Medulla oblongata (tissue), 1 donor: Measurements from ENCODE around the gene RPS6KA3.
A peak's percentile ranks its signal among the peaks of the same experiment; 100 is the strongest.
"Not testable (repeated sequence)": the region's sequence is repeated elsewhere in the genome, so short reads cannot be mapped to it uniquely, and the experiment has no call there.

Experiments
- DNase-seq: peaks from one replicate; pipeline ENCODE4 v3.0.0-alpha.2; 2015; ENCODE audit errors: extremely low spot score

RPS6KA3 gene

DNA sequence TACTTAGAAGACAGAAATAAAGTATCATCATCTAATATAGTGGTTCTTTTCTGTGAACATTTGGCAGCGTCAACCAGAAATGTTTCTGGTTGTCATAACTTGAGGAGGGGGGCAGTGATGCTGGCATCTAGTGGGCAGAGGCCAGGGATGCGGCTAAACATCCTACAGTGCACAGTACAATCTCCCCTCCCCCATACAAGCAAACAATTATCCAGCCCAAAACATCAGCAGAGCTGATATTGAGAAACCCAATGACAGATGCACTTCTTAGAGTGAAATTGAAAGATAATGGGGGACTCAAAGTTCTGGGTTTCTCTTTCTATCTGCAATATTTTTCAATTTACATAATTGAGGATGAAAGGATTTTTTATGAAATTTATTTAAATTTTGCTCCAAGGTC lies 123.1 kb downstream of the RPS6KA3 start:
- DNase-seq = no peak

DNA sequence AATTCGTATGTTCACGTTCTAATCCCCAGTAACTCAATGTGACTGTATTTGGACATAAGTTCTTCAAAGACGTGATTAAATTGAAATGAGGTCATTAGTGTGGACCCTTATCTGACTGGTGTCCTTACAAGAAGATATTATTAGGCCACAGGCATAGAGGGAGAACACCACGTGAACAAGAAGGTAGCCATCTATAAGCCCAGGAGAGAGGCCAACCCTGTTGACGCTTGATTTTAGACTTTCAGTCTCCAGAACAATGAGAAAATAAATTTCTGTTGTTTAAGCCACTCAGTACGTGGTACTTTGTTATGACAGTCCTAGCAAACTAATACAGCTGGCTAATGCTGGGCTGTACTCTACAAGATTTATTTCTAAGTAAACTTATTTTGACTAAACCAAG lies 123.6 kb downstream of the RPS6KA3 start:
- no peak for DNase-seq

GRCh38 chrX:20141281-20142220 lies 125.2 kb downstream of the RPS6KA3 start, which contains the start of gene EIF1AX:
Gene EIF1AX, minus strand, starts transcription at chrX:20141838. Its CDS starts 198 bp downstream, at chrX:20141640.
- peak; percentile 97 for DNase-seq

GRCh38 chrX:20140420-20140819 lies 126.3 kb downstream of the RPS6KA3 start:
- peak; percentile 5 for DNase-seq

DNA sequence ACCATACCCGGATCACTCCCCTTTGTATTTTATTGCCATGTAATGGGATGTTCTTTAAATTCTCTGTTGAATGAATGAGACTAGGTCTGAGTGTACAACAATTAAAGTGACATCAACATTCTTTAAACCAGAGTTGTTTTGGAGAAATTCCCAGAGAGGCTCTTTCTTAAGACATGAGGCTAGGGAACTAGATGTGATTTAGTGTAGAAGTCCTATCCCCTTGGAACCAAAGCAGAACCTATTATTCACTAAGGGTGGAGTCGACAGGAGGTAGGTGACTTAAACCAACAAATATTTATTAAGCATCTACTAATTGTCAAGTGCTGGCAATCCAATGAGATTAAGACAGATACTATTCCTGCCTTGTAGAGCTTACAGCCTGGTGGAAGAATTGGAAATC lies 126.7 kb downstream of the RPS6KA3 start:
- DNase-seq = peak; percentile 6

GRCh38 chrX:20135944-20136343 lies 130.8 kb downstream of the RPS6KA3 start:
- no peak for DNase-seq

DNA sequence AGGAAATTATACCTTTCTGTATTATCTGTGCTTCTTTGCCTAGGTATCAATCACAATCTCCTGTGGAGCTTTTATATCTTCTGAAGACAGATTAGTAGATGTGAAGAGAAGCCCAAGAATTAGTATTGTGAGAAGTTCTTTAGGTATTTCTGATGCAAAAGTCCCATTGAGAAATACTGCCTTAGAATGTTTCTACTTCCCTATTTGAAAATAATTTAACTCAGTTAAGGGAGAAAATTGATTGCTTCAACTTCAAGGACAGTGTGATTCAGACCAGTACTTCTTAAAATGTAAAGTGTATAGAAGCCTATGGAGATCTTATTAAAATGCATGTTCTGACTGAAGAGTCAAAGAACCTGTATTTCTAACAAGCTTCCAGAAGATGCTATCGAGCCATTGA lies 134.0 kb downstream of the RPS6KA3 start:
- DNase-seq = no peak

DNA sequence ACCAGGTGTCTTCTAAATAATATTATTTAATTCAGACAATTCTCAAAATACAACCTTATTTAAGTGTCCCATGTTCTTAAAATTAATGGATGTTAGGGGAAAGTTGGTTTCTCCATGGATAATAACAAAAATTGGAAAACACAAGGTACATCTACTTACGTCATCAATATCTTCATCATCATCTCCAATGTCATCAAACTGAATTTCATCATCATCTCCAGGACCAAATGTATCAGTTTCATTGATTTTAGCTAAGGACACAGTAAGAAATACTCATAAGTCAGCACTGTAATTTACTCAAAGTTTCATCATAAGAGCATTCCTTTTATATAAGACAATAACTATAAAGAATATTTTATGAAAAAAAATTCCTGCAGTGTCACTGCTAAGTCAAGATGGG lies 136.4 kb downstream of the RPS6KA3 start:
- DNase-seq = no peak

GRCh38 chrX:20129547-20129946 lies 137.2 kb downstream of the RPS6KA3 start:
- DNase-seq = no peak

GRCh38 chrX:20128670-20129069 lies 138.0 kb downstream of the RPS6KA3 start:
- no peak for DNase-seq

DNA sequence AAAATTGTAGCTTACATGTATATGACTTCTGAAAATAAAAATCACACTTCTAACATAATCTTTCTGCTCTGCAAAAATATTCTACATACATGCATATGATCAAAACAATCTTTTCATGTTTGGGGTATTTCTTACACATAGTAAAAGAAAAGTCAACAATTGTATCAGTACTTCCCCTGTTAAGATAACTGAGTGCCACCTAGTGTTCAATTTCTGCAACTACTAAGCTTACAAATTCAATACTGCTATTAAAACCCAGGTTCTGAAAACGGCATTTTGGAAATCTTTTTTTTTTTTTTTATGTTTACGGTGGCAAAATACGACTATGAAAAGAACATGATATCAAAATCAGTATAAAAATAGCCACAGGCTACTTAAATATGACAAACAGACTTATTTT lies 139.3 kb downstream of the RPS6KA3 start:
- not testable (repeated sequence) for DNase-seq

DNA sequence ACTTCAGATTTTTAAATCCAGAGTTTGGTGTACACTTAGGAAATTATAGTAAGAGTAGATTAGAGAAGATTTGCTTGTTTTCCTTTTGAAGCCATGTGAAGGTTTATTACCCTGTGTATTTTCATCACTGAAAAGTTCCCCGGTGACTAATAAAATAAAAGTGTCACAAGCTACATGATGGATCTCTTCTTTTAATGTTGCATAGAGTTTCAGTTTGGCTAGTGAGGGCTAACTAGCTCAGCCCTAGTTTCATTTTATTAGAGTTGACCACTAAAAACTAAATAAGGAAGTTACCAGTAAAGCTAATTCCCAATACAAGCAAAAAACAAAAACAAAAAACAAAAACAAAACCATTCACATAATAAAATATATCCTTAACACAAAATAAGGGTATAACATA lies 139.9 kb downstream of the RPS6KA3 start:
- not testable (repeated sequence) for DNase-seq

- no peak for DNase-seq
Observed at GRCh38 chrX:20124964-20125363, 141.7 kb downstream of the RPS6KA3 start.

- DNase-seq = no peak
Observed at GRCh38 chrX:20118065-20118824, 148.5 kb downstream of the RPS6KA3 start.

- no peak for DNase-seq
Observed at GRCh38 chrX:20116577-20117240, 150.0 kb downstream of the RPS6KA3 start, which contains the start of gene MAP7D2. Gene MAP7D2, minus strand, starts transcription at chrX:20116907. Its CDS starts 28 bp downstream, at chrX:20116879.

DNA sequence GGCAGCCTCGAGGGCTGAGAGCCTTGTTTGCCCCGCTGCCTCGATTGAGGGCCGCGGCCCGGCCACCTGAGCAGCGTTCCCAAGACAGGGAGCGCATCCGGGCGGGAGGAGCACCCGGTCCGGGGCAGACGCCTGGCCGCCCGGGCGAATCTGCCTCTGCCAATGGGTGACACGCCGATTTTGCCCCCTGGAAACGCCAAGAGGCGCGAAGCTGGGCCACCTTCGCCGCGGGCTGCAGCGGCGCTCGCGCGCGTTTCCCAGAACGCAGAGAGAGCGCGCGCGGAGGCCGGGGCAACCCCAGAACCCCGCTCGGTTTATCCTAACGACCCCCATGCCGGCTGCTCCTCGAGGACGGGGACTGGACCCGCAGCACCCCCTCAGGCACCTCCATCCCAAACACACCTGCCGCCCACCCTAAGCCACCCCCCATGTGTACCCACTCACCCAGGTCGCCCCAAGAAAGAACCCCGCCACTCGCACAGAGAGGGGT lies 150.6 kb downstream of the RPS6KA3 start:
- no peak for DNase-seq

DNA sequence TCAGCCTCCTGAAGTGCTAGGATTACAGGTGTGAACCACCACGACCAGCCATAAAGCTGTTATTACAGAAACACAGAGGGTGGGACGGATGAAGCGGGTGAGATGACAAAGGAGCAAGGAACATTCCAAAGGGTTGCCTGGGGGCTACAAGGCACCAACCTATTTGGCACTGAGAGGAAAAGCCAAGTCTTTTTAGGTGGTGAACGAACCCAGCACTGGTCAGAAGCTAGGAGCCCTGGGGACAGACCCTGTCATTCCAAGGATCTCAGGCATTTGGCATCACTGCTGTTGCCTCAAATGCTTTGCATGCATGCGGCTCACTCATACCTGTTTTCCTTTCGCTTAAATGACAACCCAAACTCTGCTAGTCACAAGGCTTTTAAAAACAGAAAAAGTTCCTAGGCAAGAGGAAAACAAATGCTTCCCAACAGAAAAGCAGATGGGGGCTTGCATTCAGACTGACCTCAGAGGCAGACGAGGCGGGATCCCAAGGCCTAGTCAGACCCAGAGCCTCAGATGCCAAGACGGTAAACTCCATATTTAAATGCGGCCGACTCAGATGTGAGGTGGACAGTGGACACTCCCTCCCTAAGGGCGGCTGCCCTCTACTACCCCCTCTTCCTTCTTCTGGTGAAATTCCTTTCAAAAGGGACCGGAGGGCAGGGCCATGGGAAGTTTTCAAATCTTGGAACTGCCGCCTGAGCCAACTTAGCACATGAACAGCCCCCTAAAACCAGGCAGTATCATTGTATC lies 154.5 kb downstream of the RPS6KA3 start:
- no peak for DNase-seq

GRCh38 chrX:20111271-20111670 lies 155.4 kb downstream of the RPS6KA3 start:
- no peak for DNase-seq

DNA sequence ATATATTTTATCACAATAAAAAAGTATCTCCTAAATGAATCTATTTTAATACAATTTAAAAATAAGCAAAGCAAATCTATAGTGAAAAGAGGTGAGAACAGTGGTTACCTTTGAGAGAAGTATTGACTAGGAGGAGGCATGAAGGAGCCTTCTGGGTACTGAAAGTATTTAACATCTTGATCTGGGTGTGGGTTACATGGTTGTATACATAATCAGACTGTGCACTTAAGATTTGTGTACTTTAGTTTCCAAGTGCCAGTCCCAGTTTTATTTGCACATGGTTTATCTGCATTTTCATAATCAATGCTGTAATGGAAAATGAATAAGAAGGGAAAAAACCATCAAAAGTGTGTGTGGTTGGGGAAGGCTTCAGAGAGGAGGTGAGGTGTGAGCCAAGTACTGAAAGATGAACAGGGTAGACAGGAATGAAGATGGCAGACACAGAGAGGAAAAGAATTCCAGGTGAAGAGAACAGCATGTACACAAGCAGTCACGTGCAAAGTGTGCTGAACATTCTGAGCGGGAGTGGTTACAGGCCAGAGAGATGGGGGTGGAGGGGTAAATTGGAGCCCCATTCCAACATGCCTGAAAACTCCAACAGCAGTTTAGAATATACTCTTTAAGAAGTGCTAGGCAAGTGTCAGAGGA lies 164.7 kb downstream of the RPS6KA3 start:
- DNase-seq = no peak
